Chondrocyte (in vitro differentiated cells): ENCODE results near the gene SCG2. TPM values are rescaled to one million over a fixed set of nuclear protein-coding genes. Genes with fewer than 3 reads are reported as not detected.

Source experiments
- DNase-seq: peaks from one replicate; pipeline ENCODE4 v3.0.0; 2021; ENCODE audit warnings: mixed read lengths, low spot score
- H3K27ac Mint-ChIP-seq: one replicate; pipeline ENCODE4 v1.8.0; 2021; ENCODE audit warnings: mild to moderate bottlenecking, moderate library complexity, mixed read lengths; ENCODE audit not compliant: unreplicated experiment
- H3K27me3 Mint-ChIP-seq: 2 replicates; pipeline ENCODE4 v1.8.0; 2021; ENCODE audit warnings: low read depth, mixed read lengths
- H3K36me3 Mint-ChIP-seq: 2 replicates; pipeline ENCODE4 v1.8.0; 2021; ENCODE audit warnings: low read depth, mixed read lengths
- H3K4me1 Mint-ChIP-seq: 2 replicates; pipeline ENCODE4 v1.8.0; 2021; ENCODE audit warnings: low read depth, mild to moderate bottlenecking, mixed read lengths
- H3K4me3 Mint-ChIP-seq: one replicate; pipeline ENCODE4 v1.8.0; 2021; ENCODE audit warnings: mild to moderate bottlenecking, moderate library complexity, mixed read lengths; ENCODE audit not compliant: unreplicated experiment
- H3K9me3 Mint-ChIP-seq: 2 replicates; pipeline ENCODE4 v1.8.0; 2021; ENCODE audit warnings: low read depth, mixed read lengths
- total RNA-seq: library from RNA; stranded (reverse); gene quantifications from 3 replicates; pipeline ENCODE4 v1.2.1, GENCODE V29; 2021
- TF ChIP-seq, protein P1 (sequence below): fragments of 200-600 bp; sonication (generic); IDR thresholded peaks from 2 replicates; pipeline ENCODE4 v1.5.0; 2021; ENCODE audit warnings: antibody characterized with exemption, mild to moderate bottlenecking, moderate library complexity

SCG2 gene
- total RNA-seq, 1 donor from 2014 or later, result 81.6 TPM

DNA sequence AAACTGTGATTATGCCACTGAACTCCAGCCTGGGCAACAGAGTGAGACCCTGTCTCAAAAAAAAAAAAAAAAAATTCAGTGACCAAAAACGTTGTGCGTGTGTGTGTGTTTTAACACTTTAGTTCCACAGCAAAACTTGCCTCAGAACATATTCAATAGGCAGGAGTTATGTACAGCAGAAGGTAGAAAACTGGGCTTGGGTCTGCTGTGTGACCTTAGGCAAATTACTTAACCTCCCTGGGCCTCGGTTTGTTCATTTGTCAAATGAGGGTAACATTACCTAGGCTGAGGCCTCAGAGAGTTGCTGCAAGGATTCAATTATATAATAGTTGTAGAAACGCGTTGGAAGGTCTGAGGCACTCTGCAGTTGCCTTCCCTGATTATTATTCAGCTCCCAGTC lies 10.3 kb upstream of the SCG2 start:
- H3K9me3 Mint-ChIP-seq, result no peaks in the 10 kb centered on the region
- TF ChIP-seq, protein P1, sequence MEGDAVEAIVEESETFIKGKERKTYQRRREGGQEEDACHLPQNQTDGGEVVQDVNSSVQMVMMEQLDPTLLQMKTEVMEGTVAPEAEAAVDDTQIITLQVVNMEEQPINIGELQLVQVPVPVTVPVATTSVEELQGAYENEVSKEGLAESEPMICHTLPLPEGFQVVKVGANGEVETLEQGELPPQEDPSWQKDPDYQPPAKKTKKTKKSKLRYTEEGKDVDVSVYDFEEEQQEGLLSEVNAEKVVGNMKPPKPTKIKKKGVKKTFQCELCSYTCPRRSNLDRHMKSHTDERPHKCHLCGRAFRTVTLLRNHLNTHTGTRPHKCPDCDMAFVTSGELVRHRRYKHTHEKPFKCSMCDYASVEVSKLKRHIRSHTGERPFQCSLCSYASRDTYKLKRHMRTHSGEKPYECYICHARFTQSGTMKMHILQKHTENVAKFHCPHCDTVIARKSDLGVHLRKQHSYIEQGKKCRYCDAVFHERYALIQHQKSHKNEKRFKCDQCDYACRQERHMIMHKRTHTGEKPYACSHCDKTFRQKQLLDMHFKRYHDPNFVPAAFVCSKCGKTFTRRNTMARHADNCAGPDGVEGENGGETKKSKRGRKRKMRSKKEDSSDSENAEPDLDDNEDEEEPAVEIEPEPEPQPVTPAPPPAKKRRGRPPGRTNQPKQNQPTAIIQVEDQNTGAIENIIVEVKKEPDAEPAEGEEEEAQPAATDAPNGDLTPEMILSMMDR, result no peak
- H3K27ac Mint-ChIP-seq, result peak overlapping the region; percentile 94
- no peaks in the 10 kb centered on the region for H3K27me3 Mint-ChIP-seq
- H3K4me1 Mint-ChIP-seq, result peaks cover 24% of the 10 kb centered on the region
- H3K36me3 Mint-ChIP-seq, result no peaks in the 10 kb centered on the region
- peak overlapping the region; percentile 68 for H3K4me3 Mint-ChIP-seq
- no peak for DNase-seq

GRCh38 chr2:223611061-223611460 lies 8.9 kb upstream of the SCG2 start:
- no peak for DNase-seq

GRCh38 chr2:223607476-223607875 lies 5.3 kb upstream of the SCG2 start:
- no peaks in the 10 kb centered on the region for H3K27me3 Mint-ChIP-seq
- no peaks in the 10 kb centered on the region for H3K36me3 Mint-ChIP-seq
- TF ChIP-seq, protein P1, result no peak
- no peak for DNase-seq
- no peak overlapping the region for H3K27ac Mint-ChIP-seq
- peaks cover 20% of the 10 kb centered on the region for H3K4me1 Mint-ChIP-seq
- H3K4me3 Mint-ChIP-seq, result no peak overlapping the region
- H3K9me3 Mint-ChIP-seq, result no peaks in the 10 kb centered on the region

More at GRCh38 chr2:223611061-223611460, 8.9 kb upstream of the SCG2 start:
- TF ChIP-seq, protein P1, result no peak
- H3K4me1 Mint-ChIP-seq, result peaks cover 32% of the 10 kb centered on the region
- no peak overlapping the region for H3K27ac Mint-ChIP-seq
- H3K27me3 Mint-ChIP-seq, result no peaks in the 10 kb centered on the region
- no peaks in the 10 kb centered on the region for H3K36me3 Mint-ChIP-seq
- H3K4me3 Mint-ChIP-seq, result no peak overlapping the region
- H3K9me3 Mint-ChIP-seq, result no peaks in the 10 kb centered on the region

DNA sequence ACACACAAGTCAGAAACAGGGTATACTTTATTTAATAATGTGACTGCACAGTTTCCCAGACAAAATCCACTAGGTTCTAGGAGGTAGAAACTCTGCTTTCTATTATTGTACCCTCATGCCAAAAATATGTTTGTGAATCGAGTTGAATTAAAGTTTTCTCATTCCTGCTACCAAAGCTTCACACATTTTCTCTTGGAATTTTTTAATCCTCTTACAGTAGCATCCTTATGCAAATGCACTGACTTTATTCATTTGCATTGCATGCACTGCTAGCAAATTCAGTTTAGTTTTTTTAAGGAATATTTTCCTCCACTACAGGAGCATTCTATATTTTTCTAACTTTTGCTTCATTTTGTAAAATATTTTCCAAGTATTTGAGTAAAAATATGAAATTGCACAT lies 4.8 kb upstream of the SCG2 start:
- H3K36me3 Mint-ChIP-seq, result no peaks in the 10 kb centered on the region
- no peak overlapping the region for H3K27ac Mint-ChIP-seq
- peaks cover 19% of the 10 kb centered on the region for H3K4me1 Mint-ChIP-seq
- H3K4me3 Mint-ChIP-seq, result no peak overlapping the region
- TF ChIP-seq, protein P1, result no peak
- H3K9me3 Mint-ChIP-seq, result no peaks in the 10 kb centered on the region
- no peaks in the 10 kb centered on the region for H3K27me3 Mint-ChIP-seq
- no peak for DNase-seq

DNA sequence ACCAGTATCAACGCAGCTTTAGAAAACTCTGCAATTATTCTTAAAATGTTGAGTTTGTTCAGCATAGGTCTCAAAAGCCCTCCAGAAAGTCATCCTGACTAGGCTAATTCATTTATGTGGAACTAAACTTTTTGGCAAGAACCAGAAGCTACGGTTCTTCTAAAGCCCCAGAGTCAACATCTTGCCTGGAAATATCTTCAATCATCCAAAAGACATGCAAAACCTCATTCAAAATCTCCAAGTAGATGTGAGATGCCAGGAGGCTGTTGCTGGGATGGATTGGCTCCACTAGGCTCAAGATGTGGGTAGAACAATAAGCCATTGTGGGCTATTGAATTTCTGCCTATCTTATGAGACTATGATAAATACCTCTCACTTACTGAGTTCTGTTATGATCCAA lies 2.1 kb upstream of the SCG2 start:
- no peak for DNase-seq
- H3K9me3 Mint-ChIP-seq, result no peaks in the 10 kb centered on the region
- H3K36me3 Mint-ChIP-seq, result no peaks in the 10 kb centered on the region
- H3K27ac Mint-ChIP-seq, result no peak overlapping the region
- TF ChIP-seq, protein P1, result no peak
- H3K4me3 Mint-ChIP-seq, result no peak overlapping the region
- H3K27me3 Mint-ChIP-seq, result no peaks in the 10 kb centered on the region
- H3K4me1 Mint-ChIP-seq, result peaks cover 39% of the 10 kb centered on the region
